HepG2 (cell line): Measurements from ENCODE around the gene MFNG. TPM values are rescaled to one million over a fixed set of nuclear protein-coding genes. Genes with fewer than 3 reads are reported as not detected.

Experiments used
- ARID2 ChIP-seq: sonication (generic); formaldehyde crosslinking; IDR thresholded peaks from 2 replicates; pipeline ENCODE4 v1.8.1; 2022; ENCODE audit warnings: mild to moderate bottlenecking, missing genetic modification reagents, borderline replicate concordance
- BHLHE40 ChIP-seq: IDR thresholded peaks from 2 replicates; pipeline ENCODE4 v1.6.1; 2011; ENCODE audit warnings: low read length, improper control_type of control experiment
- BRCA1 ChIP-seq: sonication (generic); formaldehyde crosslinking; IDR thresholded peaks from 2 replicates; pipeline ENCODE4 v1.4.0; 2020; ENCODE audit warnings: missing genetic modification reagents
- BRF2 ChIP-seq: sonication (generic); formaldehyde crosslinking; IDR thresholded peaks from 2 replicates; pipeline ENCODE4 v1.8.1; 2022; ENCODE audit warnings: mild to moderate bottlenecking, missing genetic modification reagents
- DBP ChIP-seq: sonication (generic); formaldehyde crosslinking; IDR thresholded peaks from 2 replicates; pipeline ENCODE4 v1.4.0; 2020; ENCODE audit warnings: missing genetic modification reagents; ENCODE audit errors: not compliant biosample characterization
- GTF3A ChIP-seq: sonication (generic); formaldehyde crosslinking; conservative IDR thresholded peaks from 2 replicates; pipeline ENCODE4 v1.4.0; 2020; ENCODE audit warnings: mild to moderate bottlenecking, missing genetic modification reagents
- HDAC6 ChIP-seq: fragments of 200-600 bp; sonication (generic); IDR thresholded peaks from 2 replicates; pipeline ENCODE4 v1.7.0; 2017; ENCODE audit warnings: mild to moderate bottlenecking, antibody characterized with exemption, low read length, low read depth
- HNRNPUL1 ChIP-seq: fragments of 200-400 bp; formaldehyde crosslinking; IDR thresholded peaks from 2 replicates; pipeline ENCODE4 v1.6.1; 2017; ENCODE audit warnings: low read depth, mild to moderate bottlenecking, low read length, moderate library complexity
- KAT2B ChIP-seq: fragments of 150-350 bp; IDR thresholded peaks from 2 replicates; pipeline ENCODE4 v1.6.1; 2014; ENCODE audit warnings: low read depth, low read length, borderline replicate concordance
- MIXL1 ChIP-seq: IDR thresholded peaks from 2 replicates; pipeline ENCODE4 v1.6.1; 2016
- PAWR ChIP-seq: sonication (generic); formaldehyde crosslinking; IDR thresholded peaks from 2 replicates; pipeline ENCODE4 v1.4.0; 2020; ENCODE audit warnings: missing genetic modification reagents, mild to moderate bottlenecking, borderline replicate concordance
- SIN3B ChIP-seq: fragments of 150-350 bp; IDR thresholded peaks from 2 replicates; pipeline ENCODE4 v1.6.1; 2014; ENCODE audit warnings: low read length
- TFE3 ChIP-seq: IDR thresholded peaks from 2 replicates; pipeline ENCODE4 v1.6.1; 2016
- ZBTB40 ChIP-seq, 2 experiments: fragments of 450-650 bp in 1 of 2; sonication (generic) in 1 of 2; formaldehyde crosslinking in 1 of 2; IDR thresholded peaks; 2 replicates each; pipeline versions ENCODE4 v1.6.1 to v1.8.0; 2016 to 2022; ENCODE audit warnings: antibody characterized with exemption in 1 of 2, mild to moderate bottlenecking in 1 of 2, missing genetic modification reagents in 1 of 2
- ZNF383 ChIP-seq: sonication (generic); formaldehyde crosslinking; IDR thresholded peaks from 2 replicates; pipeline ENCODE4 v1.4.0; 2020; ENCODE audit warnings: missing genetic modification reagents, mild to moderate bottlenecking, borderline replicate concordance
- ZNF616 ChIP-seq: sonication (generic); formaldehyde crosslinking; IDR thresholded peaks from 2 replicates; pipeline ENCODE4 v1.5.0; 2020; ENCODE audit warnings: low read depth, mild to moderate bottlenecking, missing genetic modification reagents
- ZNF772 ChIP-seq: sonication (generic); formaldehyde crosslinking; IDR thresholded peaks from 2 replicates; pipeline ENCODE4 v1.5.0; 2020; ENCODE audit warnings: mild to moderate bottlenecking, missing genetic modification reagents
- polyA plus RNA-seq, 8 experiments: library from polyadenylated mRNA; depleted of rRNA in 3 of 8; stranded (reverse) in 7 of 8; unstranded in 1 of 8; fragments of >200 nt; fragmentation: Illumina TruSeq in 4 of 8; extraction: Trizol in 4 of 8; gene quantifications; 2 replicates each; pipeline versions ENCODE4 v1.2.1 to v1.2.3, GENCODE V29; 2011 to 2016; ENCODE audit warnings: low read depth in 4 of 8, missing spikeins in 1 of 8, mixed read lengths in 1 of 8; ENCODE audit not compliant: insufficient read depth in 1 of 8
- total RNA-seq, 5 experiments: library from RNA; depleted of rRNA; stranded (reverse); fragments of >200 nt; fragmentation: Illumina TruSeq; extraction: Trizol; gene quantifications; 2 replicates each; pipeline ENCODE4 v1.2.3, GENCODE V29; 2016; ENCODE audit warnings: low read depth in 1 of 5

MFNG gene
- total and polyA plus RNA-seq, 2 of the 13 experiments (the other 11 are each of a cell fraction or from before 2014, with no cell fraction given) = 1.0 to 11.7 TPM

GRCh38 chr22:37501610-37502341 lies 15.6 kb upstream of the MFNG start (continued):
- peak; percentile 90 for TF ChIP-seq TFE3 (CRISPR knock-in tag)
- TF ChIP-seq BHLHE40 = peak; percentile 55; the same call in 1 of the 2 replicates
- no peak for TF ChIP-seq KAT2B
- TF ChIP-seq ZNF383 = peak; percentile 94
- no peak for TF ChIP-seq HDAC6
- TF ChIP-seq SIN3B = no peak
- peak; percentile 85; the same call in 1 of the 2 replicates for TF ChIP-seq GTF3A (CRISPR knock-in tag)
- TF ChIP-seq ZBTB40 (IDR thresholded peaks at IDR 0.05) = no peak
- peak; percentile 93 for TF ChIP-seq ZBTB40 (CRISPR knock-in tag; IDR thresholded peaks at IDR 0.05)
- TF ChIP-seq ARID2 = no peak
- peak; percentile 81; the same call in 1 of the 2 replicates for TF ChIP-seq ZNF616
- peak; percentile 91 for TF ChIP-seq MIXL1 (CRISPR knock-in tag)
- peak; percentile 57; the same call in 1 of the 2 replicates for TF ChIP-seq PAWR (CRISPR knock-in tag)
- TF ChIP-seq BRCA1 (CRISPR knock-in tag) = no peak; the same call in 1 of the 2 replicates
- TF ChIP-seq HNRNPUL1 = no peak
- peak; percentile 90 for TF ChIP-seq ZNF772 (CRISPR knock-in tag)
- TF ChIP-seq DBP = peak; percentile 33
- TF ChIP-seq BRF2 (CRISPR knock-in tag) = no peak; the same call in 1 of the 2 replicates
